Activated gamma-delta T cell (primary cell): ENCODE data around the gene DPT.

Experiments used
- DNase-seq: peaks from one replicate; lab custom pipeline; 2025; lab: John Stamatoyannopoulos, UW

The DPT gene

DNA sequence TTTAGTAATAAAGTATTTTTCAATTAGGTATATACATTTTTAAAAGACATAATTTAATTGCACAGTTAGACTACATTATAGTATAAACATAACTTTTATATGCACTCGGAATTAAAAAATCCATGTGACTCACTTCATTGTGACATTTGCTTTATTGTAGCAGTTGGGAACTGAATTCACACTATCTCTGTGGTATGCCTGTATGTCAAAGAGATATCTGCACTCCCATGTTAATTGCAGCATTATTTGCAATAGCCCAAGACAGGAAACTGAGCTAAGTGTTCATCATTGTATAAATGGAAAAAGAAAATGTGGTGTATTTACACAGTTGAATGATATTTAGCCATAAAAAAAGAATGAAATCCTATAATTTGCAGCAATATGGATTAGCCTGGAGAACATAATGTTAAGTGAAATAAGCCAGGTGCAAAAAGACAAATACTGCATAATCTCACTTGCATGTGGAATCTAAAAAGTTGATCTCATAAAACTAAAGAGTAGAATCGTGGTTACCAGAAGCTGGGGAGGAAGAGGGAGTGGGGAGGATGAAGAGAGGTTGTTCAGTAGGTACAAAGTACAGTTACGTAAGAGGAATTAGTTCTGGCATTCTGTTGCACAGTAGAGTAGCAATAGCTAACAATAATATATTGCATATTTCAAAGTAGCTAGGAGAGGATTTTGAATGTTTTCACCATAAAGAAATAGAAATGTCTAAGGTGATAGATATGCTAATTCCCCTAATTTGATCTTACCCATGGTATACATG lies 64.8 kb downstream of the DPT start:
- no peak for DNase-seq

GRCh38 chr1:168656485-168656884 lies 72.5 kb downstream of the DPT start:
- no peak for DNase-seq

DNA sequence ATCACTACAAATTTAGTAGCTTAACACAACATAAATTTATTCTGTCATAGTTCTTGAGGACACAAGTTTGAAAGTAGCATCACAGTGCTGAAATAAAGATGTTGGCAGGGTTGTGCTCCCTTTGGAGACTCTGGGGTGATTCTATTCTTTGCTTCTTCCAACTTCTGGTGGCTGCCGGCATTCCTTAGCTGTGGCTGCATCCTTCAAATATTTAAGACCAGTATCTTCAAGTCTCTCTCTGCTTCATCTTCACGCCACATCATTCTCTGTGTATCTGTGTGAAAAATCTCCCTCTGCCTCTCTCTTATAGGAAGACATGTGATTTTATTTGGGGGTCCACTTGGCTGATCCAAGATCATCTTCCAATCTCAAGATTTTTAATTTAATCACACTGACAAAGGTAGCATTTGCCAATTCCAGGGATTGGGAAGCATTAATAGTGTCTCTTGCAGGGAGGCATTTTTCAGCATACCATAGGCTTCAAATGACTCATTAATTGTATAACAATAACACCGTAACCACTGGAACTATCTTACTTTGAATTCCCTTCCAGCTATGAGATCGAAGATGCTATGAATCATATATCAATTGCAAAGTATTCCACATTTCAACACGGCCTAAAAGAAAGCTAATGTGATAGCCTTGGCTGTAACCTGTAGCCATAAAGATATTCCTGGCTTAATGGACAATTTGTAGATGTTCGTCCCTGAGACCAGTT lies 74.6 kb downstream of the DPT start:
- DNase-seq: no peak

- DNase-seq: no peak
These were observed 75.4 kb downstream of the DPT start for GRCh38 chr1:168653567-168653966.

GRCh38 chr1:168645721-168646120 lies 83.3 kb downstream of the DPT start:
- no peak for DNase-seq
